Measurements from ENCODE around the gene IRX1.

The IRX1 gene

GRCh38 chr5:3598207-3598606, 2.6 kb downstream of the IRX1 start:
- DNase-seq (ENCODE audit: low read depth, low spot score) = no peak
- H3K4me3 ChIP-seq = no peak overlapping the region
- H3K27ac ChIP-seq = no peak overlapping the region
- TF ChIP-seq EZH2 (IDR thresholded peaks at IDR 0.05) = no peak
- no peak for TF ChIP-seq POLR2AphosphoS5 (IDR thresholded peaks at IDR 0.05; ENCODE audit: borderline replicate concordance, low read depth, low read length)
- no peak for TF ChIP-seq FOXP2 (optimal IDR thresholded peaks at IDR 0.05; ENCODE audit: control extremely low read depth, extremely low read length, insufficient read depth)
- no peak overlapping the region for H3K9ac ChIP-seq (ENCODE audit: insufficient read length)
- H3K9me3 ChIP-seq (ENCODE audit: low read depth, low read length) = no peaks in the 10 kb centered on the region
- no peaks in the 10 kb centered on the region for H3K36me3 ChIP-seq (ENCODE audit: insufficient read depth, low read length)

- no peak for DNase-seq (ENCODE audit: low read depth, low spot score)
- Histone ChIP-seq H3K9me3 (ENCODE audit: low read depth, low read length) (no peaks in the 10 kb centered on the region), H3K27ac (no peak overlapping the region), H3K4me3 (no peak overlapping the region), H3K36me3 (ENCODE audit: insufficient read depth, low read length) (no peaks in the 10 kb centered on the region), H3K9ac (ENCODE audit: insufficient read length) (no peak overlapping the region)
- TF ChIP-seq POLR2AphosphoS5 (IDR thresholded peaks at IDR 0.05; ENCODE audit: borderline replicate concordance, low read depth, low read length) = no peak
- no peak for TF ChIP-seq FOXP2 (optimal IDR thresholded peaks at IDR 0.05; ENCODE audit: control extremely low read depth, extremely low read length, insufficient read depth)
- no peak for TF ChIP-seq EZH2 (IDR thresholded peaks at IDR 0.05)
Observed at GRCh38 chr5:3598769-3599211, 3.2 kb downstream of the IRX1 start.

- Histone ChIP-seq H3K36me3 (ENCODE audit: insufficient read depth, low read length) (no peaks in the 10 kb centered on the region), H3K27ac (no peak overlapping the region), H3K9ac (ENCODE audit: insufficient read length) (no peak overlapping the region), H3K9me3 (ENCODE audit: low read depth, low read length) (no peaks in the 10 kb centered on the region), H3K4me3 (no peak overlapping the region)
- TF ChIP-seq EZH2 (IDR thresholded peaks at IDR 0.05) = no peak
- no peak for TF ChIP-seq FOXP2 (optimal IDR thresholded peaks at IDR 0.05; ENCODE audit: control extremely low read depth, extremely low read length, insufficient read depth)
- TF ChIP-seq POLR2AphosphoS5 (IDR thresholded peaks at IDR 0.05; ENCODE audit: borderline replicate concordance, low read depth, low read length) = no peak
- no peak for DNase-seq (ENCODE audit: low read depth, low spot score)
Observed at GRCh38 chr5:3599226-3600105, 3.8 kb downstream of the IRX1 start.

- H3K27ac ChIP-seq = no peak overlapping the region
- no peaks in the 10 kb centered on the region for H3K9me3 ChIP-seq (ENCODE audit: low read depth, low read length)
- TF ChIP-seq EZH2 (IDR thresholded peaks at IDR 0.05) = no peak
- TF ChIP-seq FOXP2 (optimal IDR thresholded peaks at IDR 0.05; ENCODE audit: control extremely low read depth, extremely low read length, insufficient read depth) = no peak
- TF ChIP-seq POLR2AphosphoS5 (IDR thresholded peaks at IDR 0.05; ENCODE audit: borderline replicate concordance, low read depth, low read length) = no peak
- no peak for DNase-seq (ENCODE audit: low read depth, low spot score)
- H3K36me3 ChIP-seq (ENCODE audit: insufficient read depth, low read length) = no peaks in the 10 kb centered on the region
- no peak overlapping the region for H3K4me3 ChIP-seq
- no peak overlapping the region for H3K9ac ChIP-seq (ENCODE audit: insufficient read length)
Observed at GRCh38 chr5:3600106-3601060, 4.8 kb downstream of the IRX1 start.

GRCh38 chr5:3601061-3601710, 5.6 kb downstream of the IRX1 start:
- H3K9ac ChIP-seq (ENCODE audit: insufficient read length) = no peak overlapping the region
- no peak overlapping the region for H3K4me3 ChIP-seq
- TF ChIP-seq POLR2AphosphoS5 (IDR thresholded peaks at IDR 0.05; ENCODE audit: borderline replicate concordance, low read depth, low read length) (no peak), EZH2 (IDR thresholded peaks at IDR 0.05) (no peak), FOXP2 (optimal IDR thresholded peaks at IDR 0.05; ENCODE audit: control extremely low read depth, extremely low read length, insufficient read depth) (no peak)

GRCh38 chr5:3601911-3602782, 6.5 kb downstream of the IRX1 start:
- Histone ChIP-seq H3K36me3 (ENCODE audit: insufficient read depth, low read length) (no peaks in the 10 kb centered on the region), H3K4me3 (no peak overlapping the region), H3K9me3 (ENCODE audit: low read depth, low read length) (no peaks in the 10 kb centered on the region), H3K9ac (ENCODE audit: insufficient read length) (no peak overlapping the region), H3K27ac (no peak overlapping the region)
- TF ChIP-seq POLR2AphosphoS5 (IDR thresholded peaks at IDR 0.05; ENCODE audit: borderline replicate concordance, low read depth, low read length) (no peak), EZH2 (IDR thresholded peaks at IDR 0.05) (peak; percentile 30)
- DNase-seq (ENCODE audit: low read depth, low spot score) = no peak

More at GRCh38 chr5:3601061-3601710, 5.6 kb downstream of the IRX1 start:
- Histone ChIP-seq H3K27ac (no peak overlapping the region), H3K36me3 (ENCODE audit: insufficient read depth, low read length) (no peaks in the 10 kb centered on the region), H3K9me3 (ENCODE audit: low read depth, low read length) (no peaks in the 10 kb centered on the region)
- no peak for DNase-seq (ENCODE audit: low read depth, low spot score)

- Histone ChIP-seq H3K9ac (ENCODE audit: insufficient read length) (no peak overlapping the region), H3K9me3 (ENCODE audit: low read depth, low read length) (no peaks in the 10 kb centered on the region), H3K4me3 (no peak overlapping the region), H3K36me3 (ENCODE audit: insufficient read depth, low read length) (no peaks in the 10 kb centered on the region), H3K27ac (no peak overlapping the region)
- no peak for DNase-seq (ENCODE audit: low read depth, low spot score)
- TF ChIP-seq POLR2AphosphoS5 (IDR thresholded peaks at IDR 0.05; ENCODE audit: borderline replicate concordance, low read depth, low read length) = no peak
Observed at GRCh38 chr5:3602785-3603502, 7.3 kb downstream of the IRX1 start.
